ENCODE results near the gene MROH9.

The MROH9 gene

GRCh38 chr1:170903961-170904360 lies 31.4 kb upstream of the MROH9 start:
- TF ChIP-seq ZBTB6 (tag by site-specific recombination; IDR thresholded peaks at IDR 0.05), result no peak
- TF ChIP-seq EGR2 (tag by site-specific recombination; IDR thresholded peaks at IDR 0.05; ENCODE audit: low read depth), result no peak
- no peak for TF ChIP-seq ZNF561 (tag by site-specific recombination; IDR thresholded peaks at IDR 0.05; ENCODE audit: borderline replicate concordance)
- TF ChIP-seq ZBTB21 (tag by site-specific recombination; IDR thresholded peaks at IDR 0.05), result no peak
- no peak for TF ChIP-seq TSHZ1 (tag by site-specific recombination; IDR thresholded peaks at IDR 0.05; ENCODE audit: borderline replicate concordance)
- TF ChIP-seq TCF7L2 (IDR thresholded peaks at IDR 0.05; ENCODE audit: borderline replicate concordance, low read depth, low read length), result no peak
- TF ChIP-seq ZFHX2 (tag by site-specific recombination; conservative IDR thresholded peaks at IDR 0.05), result no peak
- TF ChIP-seq ZNF658 (tag by site-specific recombination; IDR thresholded peaks at IDR 0.05), result no peak
- TF ChIP-seq ZNF416 (tag by site-specific recombination; IDR thresholded peaks at IDR 0.05), result no peak
- TF ChIP-seq ZNF792 (tag by site-specific recombination; IDR thresholded peaks at IDR 0.05), result no peak
- no peak for TF ChIP-seq ZNF624 (tag by site-specific recombination; IDR thresholded peaks at IDR 0.05)
- CTCF ChIA-PET, result no interaction called here
- no peak overlapping the region for H3K27ac ChIP-seq (ENCODE audit: extremely low read depth, low read depth, low read length)

GRCh38 chr1:170908942-170909341 lies 26.4 kb upstream of the MROH9 start:
- H3K27ac ChIP-seq (ENCODE audit: extremely low read depth, low read depth, low read length), result no peak overlapping the region
- no peaks in the 10 kb centered on the region for H3K36me3 ChIP-seq (ENCODE audit: control insufficient read depth in 2 of 2, insufficient read depth in 1 of 2, low read length in 2 of 2)
- ChIA-PET CTCF (no interaction called here), POLR2A (no interaction called here)
- H3K4me1 ChIP-seq (ENCODE audit: control insufficient read depth, insufficient read depth, low read length), result no peaks in the 10 kb centered on the region
- H3K4me3 ChIP-seq (ENCODE audit: low read depth, low read length), result no peak overlapping the region
- TF ChIP-seq RBAK (tag by site-specific recombination; IDR thresholded peaks at IDR 0.05), result no peak
- H3K9me3 ChIP-seq (ENCODE audit: control insufficient read depth, insufficient read depth, low read depth, low read length), result no peaks in the 10 kb centered on the region

More at GRCh38 chr1:170903961-170904360, 31.4 kb upstream of the MROH9 start:
- POLR2A ChIA-PET, result no interaction called here
- Histone ChIP-seq H3K4me3 (ENCODE audit: low read depth, low read length) (no peak overlapping the region), H3K9me3 (ENCODE audit: control insufficient read depth, insufficient read depth, low read depth, low read length) (no peaks in the 10 kb centered on the region), H3K4me1 (ENCODE audit: control insufficient read depth, insufficient read depth, low read length) (no peaks in the 10 kb centered on the region), H3K36me3 (ENCODE audit: control insufficient read depth in 2 of 2, insufficient read depth in 1 of 2, low read length in 2 of 2) (no peaks in the 10 kb centered on the region)

DNA sequence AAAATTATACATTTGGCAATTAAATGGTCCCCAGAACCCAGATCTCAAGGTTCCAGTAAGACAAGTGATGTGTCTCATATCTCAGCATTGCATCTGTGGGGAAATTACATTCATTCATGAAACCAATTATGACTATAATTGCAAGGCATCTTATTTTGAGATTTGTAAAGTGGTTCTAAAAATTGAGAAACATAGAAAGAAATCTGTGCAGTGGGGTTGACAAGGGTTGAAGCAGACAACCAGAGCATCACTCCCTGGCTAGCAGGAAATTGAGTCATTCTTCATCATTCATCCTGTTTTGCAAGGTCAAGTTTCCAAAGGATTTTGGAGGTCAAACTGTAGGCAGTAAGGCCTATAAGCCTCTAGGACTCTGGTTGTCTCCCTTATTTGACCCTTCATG lies 25.1 kb upstream of the MROH9 start:
- POLR2A ChIA-PET, result no interaction called here
- TF ChIP-seq ZNF426 (tag by site-specific recombination; IDR thresholded peaks at IDR 0.05) (no peak), ZNF112 (tag by site-specific recombination; IDR thresholded peaks at IDR 0.05) (no peak), ZNF785 (tag by site-specific recombination; IDR thresholded peaks at IDR 0.05) (no peak), ZNF837 (tag by site-specific recombination; IDR thresholded peaks at IDR 0.05) (no peak), ZNF830 (tag by site-specific recombination; IDR thresholded peaks at IDR 0.05; ENCODE audit: low read depth) (no peak), ZNF302 (tag by site-specific recombination; IDR thresholded peaks at IDR 0.05; ENCODE audit: low read depth) (no peak), ZNF701 (tag by site-specific recombination; IDR thresholded peaks at IDR 0.05) (no peak), HOXA7 (CRISPR knock-in tag; IDR thresholded peaks at IDR 0.05; ENCODE audit: borderline replicate concordance) (no peak), ZNF169 (tag by site-specific recombination; IDR thresholded peaks at IDR 0.05) (no peak), ZNF555 (tag by site-specific recombination; conservative IDR thresholded peaks at IDR 0.05) (no peak), ZNF132 (tag by site-specific recombination; IDR thresholded peaks at IDR 0.05; ENCODE audit: borderline replicate concordance) (no peak), ZNF350 (tag by site-specific recombination; IDR thresholded peaks at IDR 0.05) (no peak)
- Histone ChIP-seq H3K36me3 (ENCODE audit: control insufficient read depth in 2 of 2, insufficient read depth in 1 of 2, low read length in 2 of 2) (no peaks in the 10 kb centered on the region), H3K4me3 (ENCODE audit: low read depth, low read length) (no peak overlapping the region), H3K9me3 (ENCODE audit: control insufficient read depth, insufficient read depth, low read depth, low read length) (no peaks in the 10 kb centered on the region), H3K27ac (ENCODE audit: extremely low read depth, low read depth, low read length) (no peak overlapping the region), H3K4me1 (ENCODE audit: control insufficient read depth, insufficient read depth, low read length) (no peaks in the 10 kb centered on the region)
- CTCF ChIA-PET, result no interaction called here

All from HEK293 (cell line).